AG20443 (cell line): ENCODE data around the gene ELAC1.
A peak's percentile ranks its signal among the peaks of the same experiment; 100 is the strongest.
"Not testable (repeated sequence)": the region's sequence is repeated elsewhere in the genome, so short reads cannot be mapped to it uniquely, and the experiment has no call there.

Experiments
- DNase-seq: peaks from one replicate; pipeline ENCODE4 v3.0.0; 2012; ENCODE audit warnings: low spot score, mixed read lengths

The ELAC1 gene

GRCh38 chr18:50973367-50974126, 5.7 kb downstream of the ELAC1 start:
- peak; percentile 67 for DNase-seq

DNA sequence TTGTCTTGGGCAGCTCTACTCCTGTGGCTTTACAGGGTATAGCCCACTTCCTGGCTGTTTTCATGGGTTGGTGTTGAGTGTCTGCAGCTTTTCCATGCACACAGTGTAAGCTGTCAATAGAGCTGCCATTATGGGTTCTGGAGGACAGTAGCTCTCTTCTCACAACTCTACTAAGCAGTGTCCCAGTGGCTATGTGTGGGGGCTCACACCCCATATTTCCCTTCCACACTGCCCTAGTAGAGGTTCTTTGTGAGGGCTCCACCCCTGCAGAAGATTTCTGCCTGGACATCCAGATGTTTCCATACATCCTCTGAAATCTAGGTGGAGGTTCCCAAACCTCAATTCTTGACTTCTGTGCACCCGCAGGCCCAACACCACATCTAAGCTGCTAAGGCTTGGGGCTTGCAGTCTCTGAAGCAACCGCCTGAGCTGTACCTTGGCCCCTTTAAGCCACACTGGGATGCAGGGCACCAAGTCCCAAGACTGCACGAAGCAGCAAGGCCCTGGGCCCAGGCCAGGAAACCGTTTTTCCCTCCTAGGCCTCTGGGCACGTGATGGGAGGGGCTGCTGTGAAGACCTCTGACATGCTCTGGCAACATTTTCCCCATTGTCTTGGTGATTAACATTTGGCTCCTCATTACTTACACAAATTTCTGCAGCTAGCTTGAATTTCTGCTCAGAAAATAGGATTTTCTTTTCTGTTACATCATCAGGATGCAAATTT, 9.4 kb downstream of the ELAC1 start:
- DNase-seq = no peak

GRCh38 chr18:50981381-50981780, 13.5 kb downstream of the ELAC1 start:
- DNase-seq = peak; percentile 18

DNA sequence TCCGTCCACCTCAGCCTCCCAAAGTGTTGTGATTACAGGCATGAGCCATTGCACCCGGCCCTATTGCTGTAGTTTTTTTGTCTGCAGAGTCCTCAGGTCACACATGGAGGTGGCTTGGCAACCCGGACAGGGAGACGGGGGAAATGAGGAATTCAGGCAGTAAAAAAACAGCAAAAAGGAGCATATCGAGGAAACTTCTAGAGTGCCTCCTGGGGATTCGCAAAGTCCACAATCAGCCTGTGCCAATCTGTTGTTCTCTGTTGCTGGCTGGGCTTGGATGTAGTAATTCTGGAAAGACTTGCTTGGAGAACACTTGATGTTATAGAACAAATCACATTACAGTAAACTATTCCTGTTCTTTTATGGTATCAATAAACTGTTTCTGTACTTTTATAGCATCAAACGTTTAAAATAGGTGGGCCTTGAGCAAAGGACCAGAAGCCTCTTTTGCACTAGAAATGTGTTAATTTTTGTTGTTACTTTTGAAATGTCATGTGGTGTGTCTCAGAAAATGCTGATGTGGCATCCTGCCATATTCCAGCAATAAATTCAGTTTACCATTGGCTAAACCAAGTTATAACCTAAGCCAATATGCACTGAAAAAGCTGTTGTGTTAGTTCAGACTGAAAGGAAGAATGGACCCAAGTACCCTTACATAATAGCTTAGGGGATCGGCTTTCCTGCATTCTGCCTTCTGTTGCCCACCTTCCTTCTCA, 14.4 kb downstream of the ELAC1 start:
- DNase-seq = no peak

DNA sequence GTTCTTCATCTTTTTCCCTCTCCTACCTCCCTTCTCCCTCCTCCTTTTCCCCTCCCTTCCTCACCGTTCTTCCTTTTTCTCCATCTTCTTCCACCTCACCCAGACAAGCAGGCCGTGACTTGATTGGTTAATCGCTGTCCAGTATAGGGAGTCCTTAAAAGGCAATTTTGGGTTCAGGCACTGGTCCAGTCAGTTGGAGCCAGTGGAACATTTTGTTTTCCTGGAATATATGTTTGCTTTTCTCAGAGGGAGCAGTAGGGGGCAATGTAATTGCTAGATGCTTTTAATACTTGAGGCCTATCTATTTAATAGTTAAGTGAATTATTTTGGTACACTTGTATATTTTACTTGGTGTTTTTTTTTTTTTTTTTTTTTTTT, 15.0 kb downstream of the ELAC1 start:
- DNase-seq = no peak

- DNase-seq = peak; percentile 75
These were observed 18.7 kb downstream of the ELAC1 start for GRCh38 chr18:50986360-50987087.

DNA sequence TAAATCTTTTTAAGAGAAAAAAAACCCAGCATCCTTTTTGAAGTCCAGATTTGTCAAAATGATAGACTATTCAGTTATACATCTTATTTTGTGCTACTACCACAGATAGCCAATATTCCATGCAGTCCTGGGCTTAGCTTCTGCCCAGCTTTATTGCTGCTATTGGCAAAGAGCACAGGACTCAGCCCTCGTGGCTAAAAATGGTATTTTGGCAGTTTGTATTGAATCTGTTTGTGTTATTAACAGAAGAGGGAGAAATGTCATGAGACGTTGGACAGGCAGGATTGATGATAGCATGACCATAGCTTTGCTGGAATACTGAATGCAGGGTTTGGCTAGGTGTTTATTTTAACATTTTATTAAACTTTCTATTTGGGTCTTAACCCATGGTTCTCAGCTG, 19.4 kb downstream of the ELAC1 start:
- DNase-seq = peak; percentile 19

GRCh38 chr18:50989711-50990110, 21.9 kb downstream of the ELAC1 start:
- no peak for DNase-seq

DNA sequence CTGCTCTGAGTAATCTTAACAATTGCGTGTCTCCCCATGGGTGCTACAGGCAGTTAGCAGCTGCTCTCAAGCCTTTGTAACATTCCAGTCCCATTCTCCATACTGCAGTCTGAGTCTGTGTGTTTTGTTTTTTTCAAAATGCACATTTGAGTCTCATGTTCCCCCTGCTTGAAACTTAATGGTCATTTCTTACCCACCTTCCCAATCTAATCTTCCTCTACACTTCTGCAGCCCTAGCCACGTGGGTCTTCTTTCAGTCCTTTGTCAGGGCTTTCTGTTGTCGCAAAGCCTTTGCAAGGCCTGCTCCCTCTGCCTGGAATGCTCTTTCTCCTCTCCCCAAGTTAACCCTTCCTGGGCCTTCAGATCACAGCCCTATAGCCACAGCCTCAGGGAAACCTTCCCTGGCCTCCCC, 24.5 kb downstream of the ELAC1 start:
- no peak for DNase-seq

DNA sequence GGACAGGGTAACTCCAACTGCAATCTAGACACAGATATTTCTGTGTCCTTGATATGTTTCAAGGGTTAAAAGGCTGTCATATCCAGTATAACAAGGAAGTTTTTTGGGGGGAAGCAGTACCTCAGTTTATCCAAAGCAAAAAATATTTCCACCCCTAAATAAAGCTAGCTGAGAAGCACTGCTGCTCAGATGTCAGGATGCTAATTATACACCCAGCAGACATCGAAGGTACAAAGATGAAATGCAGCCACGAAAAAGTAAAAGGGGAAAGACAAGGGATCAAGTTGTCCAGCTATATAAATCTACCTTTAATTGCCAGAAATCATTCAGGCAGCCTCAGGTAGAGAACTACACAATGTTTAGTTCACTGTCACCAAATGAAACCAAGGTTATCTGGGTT, 26.2 kb downstream of the ELAC1 start:
- no peak for DNase-seq

DNA sequence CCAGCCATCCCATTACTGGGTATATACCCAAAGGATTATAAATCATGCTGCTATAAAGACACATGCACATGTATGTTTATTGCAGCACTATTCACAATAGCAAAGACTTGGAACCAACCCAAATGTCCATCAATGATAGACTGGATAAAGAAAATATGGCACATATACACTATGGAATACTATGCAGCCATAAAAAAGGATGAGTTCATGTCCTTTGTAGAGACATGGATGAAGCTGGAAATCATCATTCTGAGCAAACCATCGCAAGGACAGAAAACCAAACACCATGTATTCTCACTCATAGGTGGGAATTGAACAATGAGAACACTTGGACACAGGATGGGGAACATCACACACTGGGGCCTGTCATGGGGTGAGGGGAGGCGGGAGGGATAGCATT, 35.3 kb downstream of the ELAC1 start:
- not testable (repeated sequence) for DNase-seq

DNA sequence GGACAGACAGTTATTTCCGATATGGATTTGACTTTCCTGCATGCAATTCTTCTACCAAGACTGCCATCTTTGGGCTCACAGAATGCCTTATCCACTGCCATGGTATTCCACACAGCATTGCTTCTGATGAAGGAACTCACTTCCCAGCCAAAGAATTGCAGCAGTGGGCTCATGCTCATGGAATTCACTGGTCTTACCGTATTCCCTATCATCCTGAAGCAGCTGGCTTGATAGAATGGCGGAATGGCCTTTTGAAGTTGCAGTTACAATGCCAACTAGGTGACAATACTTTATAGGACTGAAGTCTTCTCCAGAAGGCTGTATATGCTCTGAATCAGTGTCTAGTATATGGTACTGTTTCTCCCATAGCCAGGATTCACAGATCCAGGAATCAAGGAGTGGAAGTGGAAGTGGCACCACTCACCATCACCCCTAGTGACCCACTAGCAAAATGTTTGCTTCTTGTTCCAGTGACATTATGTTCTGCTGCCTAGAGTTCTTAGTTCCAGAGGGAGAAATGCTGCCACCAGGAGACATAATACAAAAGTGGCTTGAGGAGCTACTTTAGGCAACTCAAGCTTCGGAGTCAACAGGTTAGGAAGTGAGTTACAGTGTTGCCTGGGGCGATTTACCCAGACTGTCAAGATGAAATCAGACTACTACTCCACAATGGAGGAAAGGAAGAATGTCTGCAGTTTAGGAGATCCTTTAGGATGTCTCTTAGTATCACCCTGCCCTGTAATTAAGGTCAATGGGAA, 38.4 kb downstream of the ELAC1 start:
- DNase-seq = no peak

GRCh38 chr18:51006948-51007789, 39.3 kb downstream of the ELAC1 start:
- DNase-seq = no peak

GRCh38 chr18:51007790-51008139, 39.9 kb downstream of the ELAC1 start:
- no peak for DNase-seq

DNA sequence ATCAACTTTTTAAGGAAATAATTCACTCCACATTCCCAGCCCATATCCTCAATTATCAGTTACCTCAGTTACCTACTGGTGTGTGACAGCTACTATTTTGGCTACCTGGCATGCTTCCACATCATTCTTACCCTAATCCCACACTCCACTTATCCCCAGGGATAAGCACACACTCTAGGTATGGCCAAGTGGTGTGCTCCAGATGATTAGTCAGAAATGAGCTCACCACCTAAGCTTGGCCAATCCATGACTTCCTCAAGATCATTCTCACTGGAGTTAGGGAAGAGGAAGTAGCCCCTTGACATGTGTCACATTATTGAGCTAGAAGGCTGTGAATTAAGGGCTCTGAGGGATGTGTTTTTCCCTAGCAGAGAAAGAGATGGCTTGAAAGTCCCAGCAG, 41.2 kb downstream of the ELAC1 start:
- peak; percentile 21 for DNase-seq

DNA sequence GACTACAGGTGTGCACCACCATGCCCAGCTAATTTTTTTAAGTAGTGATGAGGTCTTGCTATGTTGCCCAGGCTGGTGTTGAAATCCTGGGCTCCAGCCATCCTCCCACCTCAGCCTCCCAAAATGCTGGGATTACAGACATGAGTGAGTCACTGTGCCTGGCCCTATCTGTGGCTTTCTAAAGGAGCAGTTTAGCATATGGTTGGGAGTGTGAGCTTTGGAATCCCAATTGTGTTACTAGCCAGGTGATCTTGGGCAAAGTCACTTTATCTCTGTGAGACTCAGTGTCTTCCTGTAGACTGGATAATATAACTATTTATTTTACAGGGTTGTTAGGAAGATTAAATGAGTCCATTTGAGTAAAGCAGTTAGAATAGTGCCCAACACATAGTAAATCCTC, 42.4 kb downstream of the ELAC1 start:
- no peak for DNase-seq

GRCh38 chr18:51011709-51012108, 43.9 kb downstream of the ELAC1 start:
- no peak for DNase-seq

- no peak for DNase-seq
These were observed 44.6 kb downstream of the ELAC1 start for GRCh38 chr18:51012441-51012840.

DNA sequence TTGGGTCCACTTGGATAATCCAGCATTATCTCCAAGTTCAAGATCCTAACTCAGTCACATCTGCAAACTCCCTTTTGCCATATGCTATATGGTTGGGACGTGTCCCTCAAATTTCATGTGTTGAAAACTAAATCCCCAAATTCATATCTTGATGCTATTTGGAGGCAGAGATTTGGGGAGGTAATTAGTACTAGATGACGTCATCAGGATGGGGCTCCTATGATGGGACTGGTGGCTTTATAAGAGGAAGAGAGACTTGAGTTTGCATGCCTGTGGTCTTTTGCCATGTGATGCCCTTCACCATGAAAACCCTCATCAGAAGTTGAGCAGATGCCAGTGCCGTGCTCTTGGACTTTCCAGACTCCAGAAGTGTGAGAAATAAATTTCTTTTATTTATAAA, 45.4 kb downstream of the ELAC1 start:
- no peak for DNase-seq

GRCh38 chr18:51017140-51017879, 49.5 kb downstream of the ELAC1 start:
- no peak for DNase-seq
